ENCODE measurements around the gene DDOST.

Gene DDOST

GRCh38 chr1:20634594-20635084 lies 26.5 kb downstream of the DDOST start:
- H3K27ac ChIP-seq, result no peak overlapping the region
- TF ChIP-seq ZFX (IDR thresholded peaks at IDR 0.05; ENCODE audit: borderline replicate concordance) (no peak), CTCF (IDR thresholded peaks at IDR 0.05) (no peak)

GRCh38 chr1:20634065-20634593 lies 27.0 kb downstream of the DDOST start:
- no peak for TF ChIP-seq CTCF (IDR thresholded peaks at IDR 0.05)
- TF ChIP-seq ZFX (IDR thresholded peaks at IDR 0.05; ENCODE audit: borderline replicate concordance), result no peak
- peak overlapping the region; percentile 77 for H3K27ac ChIP-seq

GRCh38 chr1:20633190-20634064 lies 27.7 kb downstream of the DDOST start, which contains the start of gene PINK1:
TSS of gene PINK1 (plus strand) at chr1:20633458. CDS start at chr1:20633549, 91 bp downstream.
- TF ChIP-seq ZFX (IDR thresholded peaks at IDR 0.05; ENCODE audit: borderline replicate concordance) (no peak), CTCF (IDR thresholded peaks at IDR 0.05) (peak; percentile 99)
- peak within 1 kb of the TSS; percentile 77 for H3K27ac ChIP-seq

- no peak for TF ChIP-seq CTCF (IDR thresholded peaks at IDR 0.05)
- TF ChIP-seq ZFX (IDR thresholded peaks at IDR 0.05; ENCODE audit: borderline replicate concordance), result no peak
- H3K27ac ChIP-seq, result no peak overlapping the region
Observed at GRCh38 chr1:20632386-20632785, 28.8 kb downstream of the DDOST start.

GRCh38 chr1:20630729-20631128 lies 30.4 kb downstream of the DDOST start:
- TF ChIP-seq ZFX (IDR thresholded peaks at IDR 0.05; ENCODE audit: borderline replicate concordance) (no peak), CTCF (IDR thresholded peaks at IDR 0.05) (no peak)
- no peak overlapping the region for H3K27ac ChIP-seq

- no peak for TF ChIP-seq ZFX (IDR thresholded peaks at IDR 0.05; ENCODE audit: borderline replicate concordance)
- no peak for TF ChIP-seq CTCF (IDR thresholded peaks at IDR 0.05)
- H3K27ac ChIP-seq, result no peak overlapping the region
Observed at GRCh38 chr1:20626524-20626923, 34.6 kb downstream of the DDOST start.

- no peak overlapping the region for H3K27ac ChIP-seq
- TF ChIP-seq ZFX (IDR thresholded peaks at IDR 0.05; ENCODE audit: borderline replicate concordance), result no peak
- no peak for TF ChIP-seq CTCF (IDR thresholded peaks at IDR 0.05)
Observed at GRCh38 chr1:20626098-20626427, 35.1 kb downstream of the DDOST start.

Measured in 22Rv1 (cell line).